Mucosa of descending colon (tissue), 3 donors: Measurements from ENCODE around the gene PPFIA4. TPM values are rescaled to one million over a fixed set of nuclear protein-coding genes. Genes with fewer than 3 reads are reported as not detected.

ENCODE experiments used
- ATAC-seq: fragments of 200-7000 bp; cut with Tn5 transposase; one replicate; pipeline ENCODE4 v1.9.1; 2020; ENCODE audit warnings: mild to moderate bottlenecking, moderate library complexity
- DNase-seq, 3 donors: peaks; one replicate each; pipeline ENCODE4 v3.0.0-alpha.2; 2020
- H3K36me3 ChIP-seq: fragments of 200-600 bp; one replicate; pipeline ENCODE4 v1.8.0; 2021; ENCODE audit warnings: low read depth, mild to moderate bottlenecking
- H3K4me1 ChIP-seq: fragments of 200-600 bp; one replicate; pipeline ENCODE4 v1.8.0; 2021; ENCODE audit warnings: low read depth, mild to moderate bottlenecking
- H3K4me3 ChIP-seq: fragments of 200-600 bp; one replicate; pipeline ENCODE4 v1.8.0; 2021; ENCODE audit warnings: mild to moderate bottlenecking
- H3K9me3 ChIP-seq: fragments of 200-600 bp; one replicate; pipeline ENCODE4 v1.8.0; 2021; ENCODE audit warnings: mild to moderate bottlenecking
- CTCF ChIP-seq: fragments of 200-600 bp; IDR thresholded peaks from one replicate; pipeline ENCODE4 v1.8.0; 2022; ENCODE audit warnings: antibody characterized with exemption, mild to moderate bottlenecking
- intact Hi-C, 2 donors: fragments of 100-400 bp; cut with DNase I in 1 of 2; cut with micrococcal nuclease in 1 of 2; formaldehyde crosslinking; loops; one replicate each; pipeline versions ENCODE4 v1.11.0 to v1.11.1; 2022; cut with DNase I, micrococcal nuclease
- total RNA-seq, 3 donors: library from RNA; stranded (reverse); fragmentation: NEBNext Ultra II Directional in 2 of 3; extraction: Animal tissue kit (Norgen Biotek cat#: 25700) in 2 of 3; gene quantifications; one replicate each; pipeline versions ENCODE4 v1.2.1 to v1.2.4, GENCODE V29; 2021 to 2023
- donor health status: DM: no; HTN: no; CAD: no; lungs with moderate emphysema.
- donor health status: DM: no; HTN: no; CAD: no.
- donor health status: DM: no; HTN: yes; CAD: no.

The PPFIA4 gene
- total RNA-seq, 3 donors from 2014 or later: 0.43 to 4.0 (median 0.60) TPM

DNA sequence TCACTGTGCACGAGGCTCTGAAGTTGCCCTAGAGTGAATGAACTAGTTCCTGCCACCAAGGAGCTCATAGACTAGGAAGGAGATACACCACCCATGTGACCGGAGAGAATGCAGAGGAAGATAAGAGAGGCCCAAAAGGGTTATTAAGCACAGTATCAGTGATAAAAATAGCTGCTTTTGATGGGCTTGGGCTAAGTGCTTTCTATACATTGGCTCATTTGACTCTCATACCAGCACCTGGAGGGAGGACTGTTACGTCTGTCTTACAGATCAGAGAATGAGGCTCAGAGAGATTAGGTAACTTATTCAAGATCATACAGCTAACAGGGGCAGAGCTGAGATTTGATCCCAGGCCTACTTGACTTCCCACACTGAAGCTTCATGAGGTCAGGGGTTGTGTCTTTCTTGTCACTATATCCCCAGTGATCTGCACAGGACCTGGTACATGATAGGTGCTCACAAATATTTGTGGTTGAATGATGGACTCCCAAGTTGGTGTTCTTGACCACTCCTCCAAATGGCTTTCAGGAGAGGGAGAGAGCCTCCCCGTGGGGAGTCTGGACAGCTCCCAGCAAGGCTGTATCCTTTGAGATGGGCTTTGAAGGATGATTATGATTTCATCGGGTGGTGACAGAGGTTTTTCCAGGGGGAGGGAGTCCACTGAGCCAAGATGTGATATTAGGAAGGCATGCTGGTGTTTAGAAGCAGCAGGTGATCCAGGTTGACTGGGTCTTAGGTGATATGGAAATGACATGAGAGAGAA lies 14.4 kb downstream of the PPFIA4 start:
- H3K9me3 ChIP-seq: no peaks in the 10 kb centered on the region
- TF ChIP-seq CTCF: no peak
- no peak for ATAC-seq
- no peak overlapping the region for H3K4me3 ChIP-seq
- intact Hi-C loops: loop anchor here (5.0 kb wide), 2 partner anchors 132 to 177 kb away; no protein-coding TSS in a partner anchor
- H3K36me3 ChIP-seq: no peaks in the 10 kb centered on the region
- DNase-seq: no peak
- H3K4me1 ChIP-seq: no peaks in the 10 kb centered on the region

DNA sequence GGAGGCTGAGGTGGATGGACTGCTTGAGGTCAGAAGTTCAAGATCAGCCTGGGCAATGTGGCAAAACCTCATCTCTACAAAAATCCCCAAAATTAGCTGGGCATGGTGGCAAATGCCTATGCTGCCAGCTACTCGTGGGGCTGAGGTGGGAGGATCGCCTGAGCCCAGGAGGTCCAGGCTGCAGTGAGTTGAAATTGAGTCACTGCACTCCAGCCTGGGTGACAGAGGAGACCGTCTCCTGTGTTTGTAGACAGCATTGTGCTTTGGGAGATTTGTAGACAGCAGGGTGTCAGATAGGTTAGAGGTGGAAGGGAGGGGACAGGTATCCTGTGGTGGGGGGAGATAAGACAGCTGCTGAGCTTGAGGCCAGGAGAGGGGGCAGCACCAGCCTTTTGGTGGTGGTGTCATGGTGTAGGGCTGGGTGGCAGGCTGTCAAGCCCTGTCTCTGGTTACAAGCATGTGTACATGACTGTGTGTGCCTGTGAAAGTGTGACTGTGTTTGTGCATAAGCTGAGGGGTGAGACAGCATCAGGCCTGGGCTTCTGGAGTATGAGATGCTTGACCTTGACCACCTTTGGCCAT lies 15.2 kb downstream of the PPFIA4 start:
- DNase-seq (no peak), ATAC-seq (no peak)
- intact Hi-C loops: loop anchor here (5.0 kb wide), 2 partner anchors 131 to 176 kb away; no protein-coding TSS in a partner anchor

DNA sequence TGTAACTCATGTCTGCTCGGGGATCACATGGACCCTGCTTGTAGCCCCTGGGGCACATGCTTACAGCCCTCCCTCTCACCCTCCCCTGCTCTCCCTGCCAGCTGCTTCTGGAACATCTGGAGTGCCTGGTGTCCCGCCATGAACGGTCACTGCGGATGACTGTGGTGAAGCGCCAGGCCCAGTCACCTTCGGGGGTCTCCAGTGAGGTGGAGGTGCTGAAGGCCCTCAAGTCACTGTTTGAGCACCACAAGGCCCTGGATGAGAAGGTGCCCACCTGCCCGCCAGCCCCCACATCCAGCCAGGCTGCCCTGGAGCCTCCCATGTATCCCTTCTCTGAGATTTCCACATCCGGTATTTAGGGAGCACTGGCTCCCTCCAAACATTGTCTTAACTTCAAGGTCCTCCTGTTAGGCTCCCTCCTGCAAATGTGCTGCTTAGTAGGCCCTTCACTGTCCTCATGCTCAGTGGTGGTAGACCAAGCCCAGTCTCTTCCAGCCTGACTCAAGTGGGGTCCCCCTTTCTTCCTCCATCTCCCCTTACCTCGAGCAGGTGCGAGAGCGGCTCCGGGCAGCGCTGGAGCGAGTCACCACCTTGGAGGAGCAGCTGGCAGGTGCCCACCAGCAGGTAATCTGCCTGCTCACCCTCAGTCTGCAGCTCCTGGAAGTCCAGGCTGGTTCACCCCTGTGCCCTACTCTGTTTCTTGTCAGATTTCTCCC lies 17.7 kb downstream of the PPFIA4 start:
- TF ChIP-seq CTCF: no peak
- Histone ChIP-seq H3K9me3 (no peaks in the 10 kb centered on the region), H3K36me3 (no peaks in the 10 kb centered on the region), H3K4me1 (no peaks in the 10 kb centered on the region), H3K4me3 (no peak overlapping the region)
- ATAC-seq (no peak), DNase-seq (no peak)
- intact Hi-C loops: loop anchor here (5.0 kb wide), 2 partner anchors 128 to 173 kb away; no protein-coding TSS in a partner anchor

More for the DNA sequence above, 15.2 kb downstream of the PPFIA4 start:
- H3K4me1 ChIP-seq: no peaks in the 10 kb centered on the region
- H3K4me3 ChIP-seq: no peak overlapping the region
- no peak for TF ChIP-seq CTCF
- H3K9me3 ChIP-seq: no peaks in the 10 kb centered on the region
- H3K36me3 ChIP-seq: no peaks in the 10 kb centered on the region

DNA sequence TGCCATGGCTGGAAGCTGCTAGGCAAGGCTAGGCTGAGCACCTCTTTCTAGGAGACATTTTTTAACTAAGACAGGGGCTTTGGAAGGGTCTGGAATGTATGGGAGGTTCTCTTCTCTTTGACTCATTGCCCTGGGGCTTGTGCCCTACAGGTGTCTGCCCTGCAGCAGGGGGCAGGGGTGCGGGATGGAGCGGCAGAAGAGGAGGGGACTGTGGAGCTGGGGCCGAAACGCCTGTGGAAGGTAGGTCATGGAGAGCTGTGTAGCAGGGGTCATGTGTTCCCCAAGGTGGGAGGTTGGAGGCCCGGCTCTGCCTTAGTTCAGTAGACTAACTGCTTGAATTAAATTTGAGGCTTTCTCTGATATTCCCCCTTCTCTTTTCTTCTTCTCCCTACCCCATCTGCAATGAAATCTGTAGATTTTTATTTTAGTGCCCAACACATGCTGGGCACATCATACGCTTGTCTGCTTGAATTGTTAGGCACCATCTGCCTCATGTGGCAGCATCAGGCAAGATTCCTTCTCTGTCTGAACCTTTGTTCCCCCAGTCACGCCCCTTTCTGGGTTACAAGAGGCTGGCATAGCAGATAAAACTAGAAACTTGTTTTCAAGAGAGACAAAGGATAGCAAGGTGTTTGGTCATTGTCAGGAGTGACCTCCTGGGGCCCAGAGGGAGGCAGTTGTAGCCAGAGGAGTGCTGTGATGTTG lies 18.4 kb downstream of the PPFIA4 start:
- no peaks in the 10 kb centered on the region for H3K9me3 ChIP-seq
- H3K36me3 ChIP-seq: no peaks in the 10 kb centered on the region
- intact Hi-C loops: loop anchor here (5.0 kb wide), 2 partner anchors 128 to 173 kb away; no protein-coding TSS in a partner anchor
- no peak overlapping the region for H3K4me3 ChIP-seq
- no peaks in the 10 kb centered on the region for H3K4me1 ChIP-seq
- DNase-seq (no peak), ATAC-seq (no peak)
- TF ChIP-seq CTCF: no peak

- H3K4me3 ChIP-seq: no peak overlapping the region
- TF ChIP-seq CTCF: no peak
- H3K36me3 ChIP-seq: no peaks in the 10 kb centered on the region
- no peaks in the 10 kb centered on the region for H3K9me3 ChIP-seq
- no peak for ATAC-seq
- intact Hi-C loops: no loop called here
- no peaks in the 10 kb centered on the region for H3K4me1 ChIP-seq
- DNase-seq: no peak
Observed at GRCh38 chr1:203045336-203045735, 19.0 kb downstream of the PPFIA4 start.
